RWPE1 (cell line): ENCODE data around the gene MTHFR.

Experiments
- CTCF ChIA-PET: fragments of 350-600 bp; sonication (Branson Sonifier 250); formaldehyde crosslinking; extraction: SDS; loops from one replicate; lab custom pipeline; 2021; lab: Yijun Ruan, JAX
- POLR2A ChIA-PET: fragments of 400-600 bp; formaldehyde crosslinking; extraction: SDS; loops from one replicate; lab custom pipeline; 2020; ENCODE audit warnings: antibody characterized with exemption; ENCODE audit not compliant: low non-redundant PET; lab: Yijun Ruan, JAX
- DNase-seq: peaks from one replicate; pipeline ENCODE4 v3.0.0; 2012; ENCODE audit warnings: low spot score
- H3K27ac ChIP-seq: fragments of 450-650 bp; 2 replicates; pipeline ENCODE4 v1.5.1; 2017
- CTCF ChIP-seq: fragments of 450-650 bp; conservative IDR thresholded peaks from 2 replicates; pipeline ENCODE4 v1.5.1; 2017; ENCODE audit warnings: low read depth, mild to moderate bottlenecking

The MTHFR gene

GRCh38 chr1:11833497-11833896, 27.7 kb upstream of the MTHFR start:
- no peak overlapping the region for H3K27ac ChIP-seq
- CTCF ChIA-PET: interaction anchor here (0.8 kb wide), 1 partner anchor 9 kb away, joined by 4 read pairs; no protein-coding TSS in a partner anchor
- no peak for TF ChIP-seq CTCF
- POLR2A ChIA-PET: no interaction called here
- no peak for DNase-seq

- DNase-seq: no peak
- no peak overlapping the region for H3K27ac ChIP-seq
- CTCF ChIA-PET: no interaction called here
- no peak for TF ChIP-seq CTCF
- POLR2A ChIA-PET: no interaction called here
These were observed 26.4 kb upstream of the MTHFR start for GRCh38 chr1:11831945-11832725.

GRCh38 chr1:11828511-11828910, 22.7 kb upstream of the MTHFR start:
- no peak overlapping the region for H3K27ac ChIP-seq
- ChIA-PET CTCF (interaction anchor here (1.6 kb wide), 1 partner anchor 10 kb away, joined by 5 read pairs; no protein-coding TSS in a partner anchor), POLR2A (no interaction called here)
- no peak for TF ChIP-seq CTCF
- DNase-seq: no peak

DNA sequence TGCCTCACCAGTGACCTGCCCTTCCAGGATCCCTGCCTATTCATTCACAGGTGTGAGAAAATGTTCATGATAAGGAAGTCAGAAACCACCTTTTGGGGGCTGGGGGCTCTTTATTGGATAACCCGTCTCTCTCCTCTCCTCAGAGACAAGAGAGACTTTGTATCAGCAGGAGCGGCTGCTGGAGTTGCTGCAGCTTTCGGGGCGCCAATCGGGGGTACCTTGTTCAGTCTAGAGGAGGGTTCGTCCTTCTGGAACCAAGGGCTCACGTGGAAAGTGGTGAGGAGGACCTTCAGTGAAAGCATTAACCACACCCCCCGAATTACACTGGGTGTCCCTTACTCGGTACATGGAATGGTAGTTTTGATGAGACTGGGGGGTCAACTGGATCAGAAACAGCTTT, 21.2 kb upstream of the MTHFR start:
- TF ChIP-seq CTCF: no peak
- no peak for DNase-seq
- POLR2A ChIA-PET: no interaction called here
- CTCF ChIA-PET: interaction anchor here (0.6 kb wide), 1 partner anchor 65 kb away, joined by 3 read pairs; no protein-coding TSS in a partner anchor
- no peak overlapping the region for H3K27ac ChIP-seq

GRCh38 chr1:11825131-11825530, 19.4 kb upstream of the MTHFR start:
- H3K27ac ChIP-seq: no peak overlapping the region
- ChIA-PET CTCF (interaction anchor here (0.6 kb wide), 1 partner anchor 162 kb away, joined by 4 read pairs; no protein-coding TSS in a partner anchor), POLR2A (no interaction called here)
- TF ChIP-seq CTCF: no peak
- DNase-seq: no peak

- TF ChIP-seq CTCF: no peak
- no peak for DNase-seq
- POLR2A ChIA-PET: no interaction called here
- no peak overlapping the region for H3K27ac ChIP-seq
- CTCF ChIA-PET: no interaction called here
These were observed 17.8 kb upstream of the MTHFR start for GRCh38 chr1:11823366-11824137.
